ENCODE results near the gene TRIM25. TPM values are rescaled to one million over a fixed set of nuclear protein-coding genes. Genes with fewer than 3 reads are reported as not detected.

TRIM25 gene
- total RNA-seq, 2 experiments from 2014 or later: 168 to 193 TPM

DNA sequence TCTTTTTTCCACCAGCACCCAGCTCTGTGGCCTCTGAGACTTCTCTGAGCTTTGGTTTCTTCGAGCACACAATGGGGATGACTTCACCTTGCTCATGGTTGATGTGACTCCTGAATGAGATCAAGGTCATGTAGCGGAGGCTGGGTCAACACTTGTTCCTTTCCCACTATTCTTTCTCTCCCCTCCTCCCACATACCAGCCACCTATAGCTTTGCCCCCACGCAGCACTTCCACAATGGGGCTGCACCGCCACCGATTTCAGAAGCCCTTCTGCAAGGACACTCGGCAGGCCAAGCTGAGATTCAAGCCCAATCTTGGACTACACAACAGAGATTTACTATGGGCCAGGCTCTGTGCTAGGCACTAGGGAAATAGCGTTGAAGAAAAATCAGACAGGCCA lies 14.4 kb downstream of the TRIM25 start:
- ChIA-PET CTCF (interaction anchor here (1.0 to 2.3 kb wide), 5 partner anchors 9 to 55 kb away, joined by 3 to 10 read pairs (median 3); no protein-coding TSS in a partner anchor), POLR2A (interaction anchor here (1.1 kb wide), 1 partner anchor 25 kb away, joined by 3 read pairs; no protein-coding TSS in a partner anchor)
- Mint-ChIP-seq H3K36me3 (ENCODE audit: low read depth) (peaks cover 87% of the 10 kb centered on the region), H3K4me1 (peaks cover 34% of the 10 kb centered on the region), H3K27ac (no peak overlapping the region), H3K27me3 (no peaks in the 10 kb centered on the region), H3K9me3 (no peaks in the 10 kb centered on the region), H3K4me3 (no peak overlapping the region)
- DNase-seq: no peak

DNA sequence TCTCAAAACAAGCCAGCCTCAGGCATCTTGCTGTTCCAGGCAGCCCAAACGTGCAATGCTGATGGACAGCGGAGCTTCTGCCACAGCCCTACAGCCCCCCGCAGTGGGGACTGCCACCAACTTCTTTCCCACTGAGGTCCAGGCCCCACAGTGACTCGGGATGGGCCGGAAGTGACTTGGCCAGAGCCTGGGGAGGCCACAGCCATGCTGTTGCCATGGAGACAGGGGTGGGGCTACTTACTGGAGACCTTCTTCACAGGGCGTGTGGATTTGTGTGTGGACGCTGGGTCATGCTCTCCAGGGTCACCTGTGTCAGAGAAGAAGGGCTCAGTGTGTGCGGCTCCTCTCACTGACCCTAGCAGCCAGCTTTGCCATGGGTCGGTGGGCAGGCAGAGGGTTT lies 15.0 kb downstream of the TRIM25 start:
- Mint-ChIP-seq H3K27ac (no peak overlapping the region), H3K9me3 (no peaks in the 10 kb centered on the region), H3K27me3 (no peaks in the 10 kb centered on the region), H3K4me3 (no peak overlapping the region), H3K36me3 (ENCODE audit: low read depth) (peaks cover 86% of the 10 kb centered on the region), H3K4me1 (peaks cover 29% of the 10 kb centered on the region)
- ChIA-PET CTCF (interaction anchor here (1.1 to 2.3 kb wide), 4 partner anchors 9 to 55 kb away, joined by 3 to 10 read pairs (median 3); no protein-coding TSS in a partner anchor), POLR2A (interaction anchor here (1.1 kb wide), 1 partner anchor 25 kb away, joined by 3 read pairs; no protein-coding TSS in a partner anchor)
- DNase-seq: no peak

DNA sequence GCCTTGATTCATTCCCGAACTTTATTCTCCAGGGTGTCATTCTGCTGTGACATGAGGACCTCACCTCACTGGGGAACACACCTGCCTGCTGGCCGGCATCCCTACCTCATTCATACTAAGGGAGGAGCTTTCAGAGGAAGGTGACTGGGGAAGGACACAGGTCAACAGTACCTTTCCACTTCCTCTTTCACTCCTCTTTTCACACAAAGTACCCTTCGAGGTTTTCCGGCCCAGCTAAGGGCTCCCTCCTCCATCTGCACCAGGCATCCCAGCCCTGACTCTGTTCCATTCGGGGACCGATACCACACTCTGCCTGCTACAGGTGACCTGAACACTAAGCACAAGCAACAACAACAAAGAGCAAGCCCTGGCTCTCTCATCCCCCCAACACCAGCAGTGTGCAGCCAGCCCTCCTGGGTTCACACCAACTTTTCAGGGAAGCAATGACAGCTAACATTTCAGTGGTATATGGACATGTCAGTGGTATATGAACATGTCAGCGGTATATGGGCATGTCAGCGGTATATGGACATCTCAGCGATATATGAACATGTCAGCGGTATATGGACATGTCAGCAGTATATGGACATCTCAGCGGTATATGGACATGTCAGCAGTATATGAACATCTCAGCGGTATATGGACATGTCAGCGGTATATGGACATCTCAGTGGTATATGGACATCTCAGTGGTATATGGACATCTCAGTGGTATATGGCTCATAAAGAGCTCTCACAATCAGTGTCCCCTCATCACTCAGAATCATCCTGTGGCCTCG lies 16.0 kb downstream of the TRIM25 start:
- Mint-ChIP-seq H3K4me1 (peaks cover 27% of the 10 kb centered on the region), H3K27me3 (no peaks in the 10 kb centered on the region), H3K27ac (no peak overlapping the region), H3K4me3 (no peak overlapping the region), H3K9me3 (no peaks in the 10 kb centered on the region), H3K36me3 (ENCODE audit: low read depth) (peaks cover 87% of the 10 kb centered on the region)
- POLR2A ChIA-PET: interaction anchor here (1.1 kb wide), 1 partner anchor 24 kb away, joined by 3 read pairs; no protein-coding TSS in a partner anchor
- no peak for DNase-seq
- CTCF ChIA-PET: interaction anchor here (1.5 kb wide), 1 partner anchor 12 kb away, joined by 3 read pairs; no protein-coding TSS in a partner anchor

DNA sequence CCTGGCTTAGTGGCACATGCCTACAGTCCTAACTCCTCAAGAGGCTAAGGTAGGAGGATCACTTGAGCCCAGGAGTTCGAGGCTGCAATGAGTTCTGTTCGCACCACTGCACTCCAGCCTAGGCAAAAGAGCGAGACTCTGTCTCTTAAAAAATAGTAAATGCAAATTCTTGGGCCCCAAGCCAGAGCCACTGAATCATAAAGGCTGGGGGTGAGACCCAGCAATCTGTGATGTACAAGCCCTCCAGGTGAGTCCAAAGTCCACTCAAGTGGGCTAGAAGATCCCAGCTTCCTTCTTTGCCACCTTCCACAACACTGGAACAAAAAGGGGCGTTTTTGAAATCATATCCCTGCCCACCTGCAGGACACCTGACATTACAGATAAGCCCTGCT lies 16.9 kb downstream of the TRIM25 start:
- H3K27me3 Mint-ChIP-seq: no peaks in the 10 kb centered on the region
- no peak for DNase-seq
- no peak overlapping the region for H3K27ac Mint-ChIP-seq
- no peaks in the 10 kb centered on the region for H3K9me3 Mint-ChIP-seq
- peaks cover 88% of the 10 kb centered on the region for H3K36me3 Mint-ChIP-seq (ENCODE audit: low read depth)
- H3K4me1 Mint-ChIP-seq: peaks cover 23% of the 10 kb centered on the region
- no peak overlapping the region for H3K4me3 Mint-ChIP-seq
- CTCF ChIA-PET: interaction anchor here (0.8 to 1.5 kb wide), 2 partner anchors 13 to 35 kb away, joined by 3 read pairs; no protein-coding TSS in a partner anchor
- POLR2A ChIA-PET: interaction anchor here (0.6 kb wide), 1 partner anchor 9 kb away, joined by 7 read pairs; no protein-coding TSS in a partner anchor

DNA sequence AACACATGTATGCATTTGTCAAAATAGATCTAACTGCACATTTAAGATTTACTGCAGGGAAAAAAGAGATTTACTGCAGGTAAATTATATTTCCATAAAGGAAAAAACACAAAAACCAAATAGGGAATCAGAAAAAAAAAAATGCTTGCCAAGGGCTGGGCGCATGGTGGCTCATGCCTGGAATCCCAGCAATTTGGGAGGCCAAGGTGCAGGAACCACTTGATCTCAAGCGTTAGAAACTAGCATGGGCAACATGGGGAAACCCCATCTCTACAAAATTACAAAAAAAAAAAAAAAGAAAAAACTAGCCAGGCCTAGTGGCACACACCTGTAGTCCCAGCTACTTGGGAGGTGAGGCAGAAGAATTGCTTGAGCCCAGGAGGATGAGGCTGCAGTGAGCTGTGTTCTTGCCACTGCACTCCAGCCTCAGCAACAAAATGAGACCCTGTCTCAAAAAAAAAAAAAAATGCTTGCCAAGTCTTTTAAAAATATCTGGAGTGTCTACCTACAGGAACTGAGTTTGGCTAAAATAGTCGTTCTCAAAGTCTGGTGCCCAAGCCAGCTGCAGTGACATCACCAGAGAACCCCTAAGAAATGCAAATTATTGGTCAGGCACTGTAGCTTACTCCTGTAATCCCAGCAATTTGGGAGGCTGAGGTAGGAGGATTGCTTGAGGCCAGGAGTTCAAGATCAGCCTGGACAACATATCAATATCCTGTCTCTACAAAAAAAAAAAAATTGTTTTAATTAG lies 17.5 kb downstream of the TRIM25 start:
- POLR2A ChIA-PET: interaction anchor here (0.6 kb wide), 1 partner anchor 9 kb away, joined by 7 read pairs; no protein-coding TSS in a partner anchor
- no peaks in the 10 kb centered on the region for H3K9me3 Mint-ChIP-seq

DNA sequence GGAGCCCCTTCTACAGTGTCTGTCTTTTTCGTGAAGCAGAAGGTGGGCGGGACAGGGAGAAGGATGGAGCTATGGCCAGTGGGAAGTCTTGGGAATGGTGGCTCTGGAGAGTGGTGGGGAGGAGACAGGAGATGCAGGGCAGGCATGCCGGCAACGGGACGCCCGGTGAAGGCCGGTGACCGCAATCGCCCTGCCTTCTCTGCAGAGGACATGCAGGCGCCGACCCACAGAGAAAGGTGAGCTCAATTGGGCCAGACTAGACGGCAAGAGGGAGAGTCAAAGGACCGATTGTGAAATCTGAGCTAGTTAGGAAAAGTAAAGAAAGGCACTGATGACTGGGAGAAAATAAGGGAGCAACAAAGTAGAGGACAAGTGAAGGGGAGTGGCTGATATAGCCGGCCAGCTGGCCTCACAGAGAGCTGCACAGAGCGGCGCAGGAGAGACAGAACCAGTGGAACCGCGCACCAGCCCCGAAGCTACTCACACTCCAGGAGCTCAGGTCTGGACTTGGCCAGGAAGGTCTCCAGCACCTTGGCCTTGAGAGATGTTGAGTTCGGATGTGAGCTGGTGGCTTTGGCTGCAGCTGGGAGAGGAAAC lies 18.9 kb downstream of the TRIM25 start:
- Mint-ChIP-seq H3K9me3 (no peaks in the 10 kb centered on the region), H3K27ac (no peak overlapping the region), H3K4me3 (no peak overlapping the region), H3K27me3 (no peaks in the 10 kb centered on the region), H3K36me3 (ENCODE audit: low read depth) (peaks cover 91% of the 10 kb centered on the region), H3K4me1 (peaks cover 15% of the 10 kb centered on the region)
- DNase-seq: no peak
- POLR2A ChIA-PET: no interaction called here
- CTCF ChIA-PET: interaction anchor here (2.6 kb wide), 1 partner anchor 11 kb away, joined by 12 read pairs; no protein-coding TSS in a partner anchor

More for the DNA sequence above, 17.5 kb downstream of the TRIM25 start:
- CTCF ChIA-PET: interaction anchor here (0.8 to 1.5 kb wide), 2 partner anchors 13 to 35 kb away, joined by 3 read pairs; no protein-coding TSS in a partner anchor
- Mint-ChIP-seq H3K27me3 (no peaks in the 10 kb centered on the region), H3K4me1 (peaks cover 21% of the 10 kb centered on the region), H3K36me3 (ENCODE audit: low read depth) (peaks cover 87% of the 10 kb centered on the region), H3K4me3 (no peak overlapping the region), H3K27ac (no peak overlapping the region)
- no peak for DNase-seq

DNA sequence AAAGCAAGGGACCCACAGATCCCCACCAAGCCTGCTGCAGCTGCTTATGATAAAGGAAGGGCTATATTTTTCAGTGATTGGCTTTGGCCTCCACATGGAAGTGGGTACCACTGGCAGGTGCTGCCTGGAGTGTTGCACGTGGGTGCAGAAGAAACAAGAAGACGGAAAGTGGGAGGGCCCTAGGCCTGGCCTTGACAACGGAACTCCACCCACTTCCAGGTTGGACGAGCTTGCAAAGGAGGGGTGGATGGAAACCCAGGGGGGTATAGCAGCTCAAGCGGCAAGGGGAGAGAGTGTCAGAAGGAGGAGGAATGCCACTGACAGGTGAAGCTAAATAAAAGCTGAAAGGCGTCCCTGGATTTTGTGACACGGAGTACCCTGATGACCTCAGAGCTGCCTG lies 20.3 kb downstream of the TRIM25 start:
- ChIA-PET CTCF (interaction anchor here (0.5 to 2.6 kb wide), 4 partner anchors 10 to 65 kb away, joined by 3 to 12 read pairs (median 3); no protein-coding TSS in a partner anchor), POLR2A (no interaction called here)
- Mint-ChIP-seq H3K36me3 (ENCODE audit: low read depth) (peaks cover 97% of the 10 kb centered on the region), H3K27me3 (no peaks in the 10 kb centered on the region), H3K4me3 (no peak overlapping the region), H3K9me3 (peaks cover under 1% of the 10 kb centered on the region), H3K4me1 (peaks cover 12% of the 10 kb centered on the region), H3K27ac (no peak overlapping the region)
- DNase-seq: no peak

DNA sequence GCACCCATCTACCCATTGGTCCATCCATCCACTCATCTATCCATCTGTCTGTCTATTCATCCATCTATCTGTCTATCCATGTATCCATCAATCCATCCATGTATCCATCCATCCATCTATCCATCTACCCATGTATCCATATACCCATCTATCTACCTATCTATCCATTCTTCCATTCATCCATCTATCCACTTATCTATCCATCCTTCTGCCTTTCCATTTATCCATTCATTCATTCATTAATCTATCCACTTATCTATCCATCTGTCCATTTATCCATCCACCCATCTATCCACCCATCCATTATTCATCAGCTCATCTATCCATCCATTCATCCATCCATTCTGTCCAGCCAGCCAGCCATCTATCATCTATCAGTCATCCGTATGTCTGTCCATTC lies 21.5 kb downstream of the TRIM25 start:
- ChIA-PET CTCF (interaction anchor here (0.8 to 1.2 kb wide), 2 partner anchors 18 to 29 kb away, joined by 3 read pairs; no protein-coding TSS in a partner anchor), POLR2A (no interaction called here)
- DNase-seq: no peak
- H3K36me3 Mint-ChIP-seq (ENCODE audit: low read depth): peaks cover 97% of the 10 kb centered on the region
- peaks cover 4% of the 10 kb centered on the region for H3K4me1 Mint-ChIP-seq
- no peaks in the 10 kb centered on the region for H3K27me3 Mint-ChIP-seq
- no peak overlapping the region for H3K4me3 Mint-ChIP-seq
- peaks cover 7% of the 10 kb centered on the region for H3K9me3 Mint-ChIP-seq
- H3K27ac Mint-ChIP-seq: peak overlapping the region; percentile 3

DNA sequence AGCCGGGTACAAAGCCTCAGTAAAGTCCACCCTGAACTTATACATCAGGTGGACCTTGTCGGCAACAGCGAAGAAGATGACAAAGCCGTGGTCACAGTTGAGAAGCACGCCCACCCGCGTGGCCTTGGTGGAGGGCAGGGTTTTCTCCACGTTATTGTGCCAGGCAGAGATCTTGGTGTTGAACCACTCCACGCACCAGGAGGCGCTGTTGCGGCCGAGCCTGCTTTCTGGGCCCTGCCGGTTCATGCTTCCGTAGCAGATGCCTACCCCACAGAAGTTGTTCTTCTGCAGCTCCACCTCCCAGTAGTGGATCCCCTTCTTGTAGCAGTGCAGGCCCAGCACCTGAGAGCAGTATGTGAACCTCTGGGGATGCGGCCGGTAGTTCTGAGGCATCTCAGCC lies 22.1 kb downstream of the TRIM25 start:
- CTCF ChIA-PET: interaction anchor here (0.8 to 1.6 kb wide), 4 partner anchors 10 to 112 kb away, joined by 3 to 4 read pairs (median 4); no protein-coding TSS in a partner anchor
- Mint-ChIP-seq H3K9me3 (peaks cover 9% of the 10 kb centered on the region), H3K27ac (no peak overlapping the region), H3K4me3 (no peak overlapping the region), H3K27me3 (no peaks in the 10 kb centered on the region), H3K4me1 (peaks cover 6% of the 10 kb centered on the region), H3K36me3 (ENCODE audit: low read depth) (peaks cover 98% of the 10 kb centered on the region)
- peak; percentile 41 for DNase-seq
- POLR2A ChIA-PET: no interaction called here

DNA sequence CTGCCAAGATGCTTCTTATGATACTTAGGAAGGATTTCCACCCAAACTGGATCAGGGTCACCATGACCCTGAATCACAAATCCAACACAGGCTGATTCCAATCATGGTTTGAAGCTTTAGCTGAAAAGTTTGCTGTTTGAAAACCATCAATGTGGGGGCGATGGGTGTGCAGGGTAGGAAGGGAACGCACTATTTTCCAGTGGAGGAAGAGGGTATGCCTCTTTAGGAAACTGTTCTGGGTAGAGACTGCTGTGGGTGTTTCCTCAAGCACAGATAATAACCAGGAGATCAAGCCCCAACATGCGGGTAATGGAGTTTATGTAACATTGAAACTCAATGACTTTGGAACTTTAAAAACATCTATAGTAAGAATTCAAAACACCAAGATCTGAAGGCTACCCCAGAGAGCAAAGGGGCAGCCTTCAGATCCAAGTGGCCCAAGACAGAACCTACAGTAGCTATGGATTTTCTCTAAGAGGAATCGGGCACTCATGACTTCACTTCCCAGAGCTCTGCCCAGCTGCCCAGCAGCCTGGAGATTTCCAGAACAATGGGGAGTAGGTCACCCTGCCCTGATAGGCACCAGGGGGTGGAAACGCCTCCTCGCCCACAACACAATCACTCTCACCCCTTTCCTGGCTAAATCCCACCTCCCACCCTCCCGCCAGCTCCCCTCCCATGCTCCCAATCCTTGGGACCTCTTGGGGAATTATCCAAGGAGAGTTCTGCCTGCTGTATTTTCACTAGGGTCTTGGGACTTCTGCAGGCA lies 22.8 kb downstream of the TRIM25 start:
- Mint-ChIP-seq H3K27me3 (no peaks in the 10 kb centered on the region), H3K9me3 (peaks cover 9% of the 10 kb centered on the region), H3K36me3 (ENCODE audit: low read depth) (peaks cover 98% of the 10 kb centered on the region), H3K4me1 (peaks cover 6% of the 10 kb centered on the region), H3K27ac (no peak overlapping the region), H3K4me3 (no peak overlapping the region)
- ChIA-PET POLR2A (no interaction called here), CTCF (interaction anchor here (0.9 to 1.6 kb wide), 6 partner anchors 8 to 111 kb away, joined by 3 to 4 read pairs (median 4); no protein-coding TSS in a partner anchor)
- DNase-seq: no peak

DNA sequence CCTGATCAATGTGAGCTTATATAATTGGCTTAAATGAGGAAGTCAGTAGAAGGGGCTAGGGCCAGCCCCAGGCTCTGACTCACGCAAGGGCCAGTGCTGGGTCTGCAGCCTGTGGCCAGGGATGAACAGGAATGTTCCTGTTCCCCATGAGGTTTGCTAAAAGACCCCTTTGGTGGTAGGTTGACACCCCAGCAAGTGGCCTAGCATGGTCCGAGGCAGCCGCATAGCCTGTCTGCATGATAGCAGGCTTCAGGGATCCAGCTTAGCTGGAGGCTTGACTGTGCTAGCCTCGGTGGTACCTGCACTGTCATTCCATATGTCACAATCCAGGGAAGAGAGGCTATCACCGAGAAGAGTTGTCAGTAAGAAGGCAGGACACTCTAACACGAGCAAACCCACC lies 23.5 kb downstream of the TRIM25 start:
- Mint-ChIP-seq H3K27me3 (no peaks in the 10 kb centered on the region), H3K36me3 (ENCODE audit: low read depth) (peaks cover 91% of the 10 kb centered on the region), H3K27ac (no peak overlapping the region), H3K9me3 (peaks cover 9% of the 10 kb centered on the region), H3K4me3 (no peak overlapping the region), H3K4me1 (peaks cover 7% of the 10 kb centered on the region)
- DNase-seq: no peak
- ChIA-PET POLR2A (no interaction called here), CTCF (interaction anchor here (0.9 to 1.6 kb wide), 6 partner anchors 9 to 73 kb away, joined by 3 to 4 read pairs (median 3); partner anchors contain the start of gene TRIM25)
